ENCODE measurements around the gene CXCL16.
"Not testable (repeated sequence)": the region's sequence is repeated elsewhere in the genome, so short reads cannot be mapped to it uniquely, and the experiment has no call there.

Gene CXCL16

DNA sequence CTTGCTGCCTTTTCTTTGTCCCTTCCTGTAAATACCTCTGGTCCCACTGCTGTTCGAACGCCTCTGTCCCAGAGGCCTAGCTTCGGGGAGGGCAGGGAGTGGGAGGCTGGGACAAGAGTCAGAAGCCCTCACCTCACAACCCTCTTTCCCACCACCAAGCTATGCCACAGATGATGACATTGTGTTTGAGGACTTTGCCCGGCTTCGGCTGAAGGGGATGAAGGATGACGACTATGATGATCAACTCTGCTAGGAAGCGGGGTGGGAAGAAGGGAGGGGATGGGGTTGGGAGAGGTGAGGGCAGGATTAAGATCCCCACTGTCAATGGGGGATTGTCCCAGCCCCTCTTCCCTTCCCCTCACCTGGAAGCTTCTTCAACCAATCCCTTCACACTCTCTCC lies 18.9 kb downstream of the CXCL16 start:
- no peak for DNase-seq

DNA sequence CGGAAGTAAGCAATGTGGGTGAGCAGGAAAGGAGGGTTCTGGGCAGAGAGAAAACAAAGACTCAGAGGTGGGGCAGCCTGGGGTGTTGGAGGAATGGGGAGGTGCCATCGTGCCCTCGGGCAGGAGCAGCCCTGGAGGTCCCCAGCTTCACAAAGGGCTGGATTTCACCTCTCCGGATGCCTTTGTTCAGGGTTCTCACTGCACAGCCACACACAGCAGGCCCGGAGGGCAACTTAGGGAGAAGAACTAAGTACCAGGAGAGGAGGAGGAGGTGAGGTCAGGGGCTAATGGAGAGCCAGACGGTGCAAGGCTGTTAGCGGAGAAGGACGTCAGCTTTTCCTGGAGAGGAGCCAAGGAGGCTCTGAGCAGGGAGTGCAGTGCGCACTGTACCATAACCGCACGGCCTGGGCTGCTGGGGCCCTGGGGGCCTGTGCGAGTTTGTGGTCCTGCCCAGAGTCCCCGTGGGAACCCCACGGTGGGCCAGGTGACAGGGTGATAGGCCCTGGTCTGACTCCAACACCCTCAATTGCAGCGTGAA lies 20.0 kb downstream of the CXCL16 start:
- no peak for DNase-seq

DNA sequence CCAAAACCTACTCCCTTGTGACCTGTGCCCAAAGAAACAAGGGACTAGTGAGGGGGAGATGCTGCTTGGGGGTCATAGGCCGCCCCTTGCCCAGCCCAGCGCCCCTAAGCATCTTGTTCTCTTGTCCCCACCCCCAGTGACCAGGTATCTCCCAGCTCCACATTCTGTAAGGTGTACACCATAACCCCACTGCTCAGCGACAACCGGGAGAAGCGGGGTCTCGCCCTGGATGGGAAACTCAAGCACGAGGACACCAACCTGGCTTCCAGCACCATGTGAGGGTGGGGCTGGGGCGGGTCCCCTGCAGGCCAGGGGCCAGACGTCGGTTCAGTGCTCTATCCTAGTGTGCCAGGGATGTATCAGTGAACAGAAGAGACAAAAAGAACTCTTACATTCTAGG lies 20.6 kb downstream of the CXCL16 start:
- DNase-seq, result no peak

DNA sequence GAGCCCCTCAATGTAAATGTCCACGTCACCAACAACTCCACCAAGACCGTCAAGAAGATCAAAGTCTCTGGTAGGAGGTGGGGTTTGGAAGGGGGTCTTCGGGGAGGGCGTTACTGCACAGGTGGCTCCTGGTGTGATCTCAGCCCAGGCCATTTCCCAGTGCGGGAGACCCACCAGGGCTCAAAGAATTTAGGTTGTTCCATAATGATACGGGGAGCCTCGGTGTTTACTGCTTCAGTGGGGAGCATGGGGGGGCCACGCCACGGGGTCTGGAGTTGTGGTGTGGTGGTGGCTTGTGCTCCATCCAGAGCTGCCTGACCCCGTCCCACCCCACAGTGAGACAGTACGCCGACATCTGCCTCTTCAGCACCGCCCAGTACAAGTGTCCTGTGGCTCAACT lies 21.5 kb downstream of the CXCL16 start:
- DNase-seq, result no peak

DNA sequence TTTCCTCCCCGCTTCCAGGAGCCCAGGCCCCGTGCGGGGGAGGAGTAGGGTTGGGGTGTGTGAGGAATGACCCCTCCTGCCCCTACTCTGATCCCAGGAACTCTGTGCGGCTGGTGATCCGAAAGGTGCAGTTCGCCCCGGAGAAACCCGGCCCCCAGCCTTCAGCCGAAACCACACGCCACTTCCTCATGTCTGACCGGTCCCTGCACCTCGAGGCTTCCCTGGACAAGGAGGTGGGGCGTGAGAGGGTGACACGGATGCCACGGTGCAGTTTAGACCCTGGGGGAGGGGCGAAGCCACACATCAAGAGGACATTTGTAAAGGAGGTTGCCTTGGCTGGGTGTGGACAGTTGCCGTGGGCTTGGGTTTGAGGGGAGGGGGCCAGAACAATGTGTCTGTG lies 21.9 kb downstream of the CXCL16 start:
- DNase-seq, result no peak

DNA sequence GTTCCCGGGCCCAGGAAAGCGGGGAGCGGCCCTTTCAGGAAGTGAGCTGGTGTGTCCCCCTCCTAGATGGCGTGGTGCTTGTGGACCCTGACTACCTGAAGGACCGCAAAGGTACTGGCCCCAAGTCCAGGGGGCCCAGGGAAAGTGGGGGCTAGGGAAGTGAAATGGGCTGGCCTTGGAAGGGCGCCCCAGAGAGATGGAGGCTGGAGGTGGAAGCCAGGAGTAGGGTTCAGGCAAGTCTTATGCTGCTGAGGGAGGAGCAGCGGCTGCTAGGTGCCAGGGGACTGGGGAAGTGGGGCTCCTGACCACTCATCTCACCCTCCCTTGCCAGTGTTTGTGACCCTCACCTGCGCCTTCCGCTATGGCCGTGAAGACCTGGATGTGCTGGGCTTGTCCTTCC lies 23.6 kb downstream of the CXCL16 start:
- DNase-seq, result no peak

DNA sequence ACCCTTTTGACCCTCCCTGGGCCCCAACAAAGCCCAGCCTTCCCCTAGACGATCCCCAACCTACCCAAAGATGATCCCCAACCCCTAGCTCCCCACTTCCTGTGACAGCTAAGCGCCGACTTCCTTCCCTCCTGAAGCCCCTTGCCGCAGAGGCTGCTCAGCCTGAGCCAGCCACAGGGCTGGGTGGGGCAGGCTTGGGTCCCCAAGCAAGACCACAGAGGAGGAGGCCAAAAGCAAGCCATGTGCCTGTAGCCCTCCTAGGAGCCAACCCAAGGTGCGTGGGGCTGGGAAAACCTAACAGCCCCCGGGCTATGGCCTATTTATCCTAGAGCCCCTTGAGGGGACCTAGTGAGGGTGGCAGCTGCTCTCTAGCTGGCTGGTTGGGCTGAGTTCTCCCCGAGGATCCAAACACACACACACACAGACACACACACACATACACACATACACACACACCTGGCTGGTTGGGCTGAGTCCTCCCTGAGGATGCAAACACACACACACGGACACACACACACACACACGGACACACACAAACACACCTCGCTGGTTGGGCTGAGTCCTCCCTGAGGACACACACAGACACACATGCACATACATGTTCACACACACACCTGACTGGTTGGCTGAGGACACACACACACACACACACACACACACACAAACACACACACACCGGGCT lies 24.5 kb downstream of the CXCL16 start:
- DNase-seq, result no peak

DNA sequence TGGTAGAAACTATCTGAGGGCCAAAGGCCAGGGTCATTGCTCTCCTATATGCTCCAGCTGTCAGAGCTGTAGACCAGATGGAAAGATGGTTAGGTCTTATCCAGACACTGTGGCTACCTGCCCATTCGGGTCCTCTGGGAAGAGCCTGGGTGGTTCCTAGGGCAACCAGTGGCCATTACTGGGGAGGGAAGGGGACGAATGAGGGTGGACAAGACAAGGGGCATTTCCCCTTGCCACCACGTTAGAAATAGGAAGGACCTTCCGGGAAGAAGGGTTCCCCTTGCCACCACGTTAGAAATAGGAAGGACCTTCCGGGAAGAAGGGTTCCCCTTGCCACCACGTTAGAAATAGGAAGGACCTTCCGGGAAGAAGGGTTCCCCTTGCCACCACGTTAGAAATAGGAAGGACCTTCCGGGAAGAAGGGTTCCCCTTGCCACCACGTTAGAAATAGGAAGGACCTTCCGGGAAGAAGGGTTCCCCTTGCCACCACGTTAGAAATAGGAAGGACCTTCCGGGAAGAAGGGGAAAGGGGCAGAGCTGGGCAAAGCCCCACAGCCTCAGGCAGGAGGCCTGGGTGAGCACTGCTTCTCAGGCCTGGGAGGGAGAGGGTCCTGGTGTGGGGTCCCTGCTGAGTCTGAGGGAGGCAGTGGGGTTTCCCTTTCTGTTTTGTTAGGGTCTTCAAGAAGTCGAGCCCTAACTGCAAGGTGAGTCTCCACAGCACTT lies 25.2 kb downstream of the CXCL16 start:
- DNase-seq, result not testable (repeated sequence)

DNA sequence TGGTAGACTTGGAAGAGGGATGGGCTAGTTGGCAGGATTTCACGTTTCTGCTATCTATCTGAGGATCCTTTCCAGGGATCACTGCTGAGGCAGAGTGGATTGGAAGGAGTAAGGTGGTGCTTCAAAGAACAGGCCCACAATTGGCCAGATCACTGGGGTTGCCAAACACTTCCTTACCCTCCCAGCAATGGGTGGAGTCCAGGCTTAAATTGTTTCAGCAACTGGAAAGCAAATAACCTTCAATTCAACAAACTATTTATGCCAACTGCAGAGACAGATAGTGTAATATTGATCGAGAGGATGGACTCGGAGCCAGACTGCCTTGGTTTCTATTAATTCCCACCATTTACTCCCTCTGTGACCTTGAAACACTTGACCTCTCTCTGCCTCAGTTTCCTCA lies 27.2 kb downstream of the CXCL16 start:
- no peak for DNase-seq

DNA sequence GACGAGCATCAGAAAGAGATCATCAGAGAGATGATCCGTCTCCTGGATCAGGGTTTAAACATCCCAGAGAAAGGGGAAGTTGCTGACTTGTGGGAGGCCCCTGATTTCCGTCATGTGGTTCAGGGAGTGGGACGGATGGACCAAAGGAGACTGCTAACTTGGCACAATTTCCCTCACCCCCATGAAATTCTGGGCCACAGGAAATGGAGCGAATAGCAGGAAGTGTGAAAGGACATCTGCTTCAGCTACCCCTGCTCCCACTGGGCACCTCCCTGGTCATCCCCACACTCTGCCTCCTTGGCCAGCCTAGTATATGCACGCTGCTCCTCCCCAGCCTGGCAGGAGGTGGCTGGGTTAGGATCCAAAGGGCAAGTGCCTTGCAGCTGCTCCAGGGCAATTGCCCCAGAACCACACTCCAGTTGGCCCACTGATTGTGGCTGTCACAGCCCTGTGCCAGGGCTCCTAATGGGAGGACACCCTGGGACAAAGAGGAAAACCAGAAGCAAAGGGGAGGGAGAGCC lies 28.0 kb downstream of the CXCL16 start:
- DNase-seq, result no peak

DNA sequence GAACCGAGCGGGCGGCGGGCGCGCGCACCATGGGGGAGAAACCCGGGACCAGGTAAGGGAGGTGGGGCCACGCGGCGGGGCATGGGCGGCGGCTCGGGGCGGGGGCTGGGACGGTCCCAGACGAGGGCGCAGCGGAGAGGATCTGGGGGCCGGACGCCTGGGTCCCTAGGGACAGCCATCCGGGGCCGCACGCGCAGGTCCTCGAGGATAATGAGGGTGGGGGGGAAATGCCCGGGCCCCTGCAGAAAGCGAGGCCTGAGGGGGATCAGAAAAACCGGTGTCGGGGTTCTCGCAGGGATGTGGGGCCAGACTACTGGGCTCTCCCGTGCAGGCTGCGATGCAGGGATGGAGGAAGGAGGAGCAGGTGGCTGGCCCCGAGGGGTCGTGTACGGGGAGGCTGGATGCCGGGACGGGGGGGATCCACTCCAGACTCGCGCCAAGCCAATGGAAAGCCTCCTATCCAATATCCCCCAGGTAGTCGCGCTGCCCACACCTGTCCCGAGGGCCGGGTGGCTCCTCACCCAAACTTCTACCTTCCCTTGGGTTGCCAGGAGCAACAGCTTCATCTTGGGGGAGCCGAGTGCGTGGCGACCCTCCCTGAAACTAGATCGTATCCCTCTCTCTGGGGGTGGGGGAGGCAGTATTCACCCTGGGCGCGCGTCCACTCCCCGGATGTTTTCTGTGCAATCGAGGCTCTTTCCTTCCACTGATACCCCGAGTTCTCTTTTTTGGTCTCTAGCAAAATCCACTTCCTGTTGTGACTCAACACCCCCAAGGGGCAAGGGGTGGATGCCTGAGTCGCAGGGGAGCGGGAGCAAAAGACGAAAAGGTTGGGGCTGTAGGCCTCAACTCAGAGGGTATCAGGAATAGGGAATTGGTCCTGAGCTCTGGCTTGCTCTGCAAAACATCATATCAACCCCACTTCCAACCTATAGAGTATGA lies 28.8 kb downstream of the CXCL16 start:
- no peak for DNase-seq

DNA sequence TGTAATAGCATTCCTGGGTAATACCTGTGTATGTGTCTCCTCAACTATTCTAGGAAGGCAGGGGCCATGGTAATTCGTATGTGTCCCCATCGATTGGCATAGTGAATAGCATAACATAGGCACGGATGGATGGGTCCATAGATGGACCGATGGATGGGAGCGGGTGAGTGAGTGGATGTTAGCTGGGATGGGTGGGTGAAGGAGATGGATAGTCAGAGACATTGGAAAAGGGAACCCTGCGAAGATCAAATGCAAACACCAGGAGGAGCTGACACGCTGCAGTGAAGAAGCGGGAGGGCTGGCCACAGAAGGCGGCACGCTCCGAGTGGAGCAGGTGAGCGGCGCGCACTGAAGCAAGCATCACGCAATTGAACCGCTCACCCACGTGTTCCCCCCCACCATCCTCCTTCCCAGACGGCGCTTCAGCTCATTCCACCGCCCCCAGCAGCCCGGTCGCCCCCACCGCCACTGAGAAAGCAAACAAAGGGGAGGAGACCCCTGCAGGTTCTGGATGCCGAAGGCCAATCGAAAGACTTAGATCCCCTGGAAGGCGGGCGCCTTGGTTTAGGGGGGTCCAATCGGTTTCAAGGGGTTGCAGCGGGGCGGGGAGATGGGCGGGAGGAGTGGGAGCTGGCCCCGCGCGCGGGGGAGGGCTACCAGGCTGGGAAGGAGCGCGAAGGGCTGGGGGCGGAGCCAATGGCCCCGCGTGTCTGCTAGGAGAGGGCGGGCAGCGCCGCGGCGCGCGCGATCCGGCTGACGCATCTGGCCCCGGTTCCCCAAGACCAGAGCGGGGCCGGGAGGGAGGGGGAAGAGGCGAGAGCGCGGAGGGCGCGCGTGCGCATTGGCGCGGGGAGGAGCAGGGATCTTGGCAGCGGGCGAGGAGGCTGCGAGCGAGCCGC lies 29.7 kb downstream of the CXCL16 start, which contains the start of gene ARRB2:
Gene ARRB2 (plus strand): TSS at position 839 of the 899 bp plus-strand sequence. CDS start 90 bp downstream, outside the sequence.
- DNase-seq, result peak; percentile 99

DNA sequence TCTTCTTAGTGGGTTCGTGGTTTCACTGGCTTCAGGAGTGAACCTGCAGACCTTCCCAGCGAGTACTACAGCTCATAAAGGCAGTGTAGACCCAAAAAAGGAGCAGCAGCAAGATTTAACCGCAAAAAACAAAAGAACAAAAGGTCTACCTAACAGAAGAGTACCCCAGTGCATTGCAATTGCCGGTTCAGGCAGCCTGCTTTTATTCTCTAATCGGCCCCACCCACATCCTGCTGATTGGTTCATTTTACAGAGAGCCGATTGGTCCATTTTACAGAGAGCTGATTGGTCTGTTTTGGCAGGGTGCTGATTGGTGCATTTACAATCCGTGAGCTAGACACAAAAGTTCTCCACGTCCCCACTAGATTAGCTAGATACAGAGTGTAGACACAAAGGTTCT lies 31.3 kb downstream of the CXCL16 start:
- no peak for DNase-seq

DNA sequence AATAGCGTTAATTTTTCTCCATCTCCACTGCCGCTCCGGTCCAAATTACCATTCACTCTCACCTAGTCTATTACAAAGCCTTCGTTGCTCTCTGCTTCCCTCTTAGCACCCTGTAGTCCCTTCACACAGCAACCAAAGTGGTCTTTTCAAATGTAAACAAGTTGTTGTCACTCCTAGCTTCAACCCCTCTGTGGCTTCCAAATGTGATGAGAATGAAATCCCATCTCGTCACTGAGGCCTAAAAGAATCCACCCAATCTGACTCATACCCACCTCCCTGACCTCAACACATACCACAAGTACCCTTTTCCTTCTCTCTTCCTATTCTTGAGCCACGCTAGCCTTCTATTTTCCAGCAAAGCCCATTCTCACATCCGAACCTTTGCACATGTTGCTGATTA lies 33.6 kb downstream of the CXCL16 start:
- peak; percentile 18 for DNase-seq

DNA sequence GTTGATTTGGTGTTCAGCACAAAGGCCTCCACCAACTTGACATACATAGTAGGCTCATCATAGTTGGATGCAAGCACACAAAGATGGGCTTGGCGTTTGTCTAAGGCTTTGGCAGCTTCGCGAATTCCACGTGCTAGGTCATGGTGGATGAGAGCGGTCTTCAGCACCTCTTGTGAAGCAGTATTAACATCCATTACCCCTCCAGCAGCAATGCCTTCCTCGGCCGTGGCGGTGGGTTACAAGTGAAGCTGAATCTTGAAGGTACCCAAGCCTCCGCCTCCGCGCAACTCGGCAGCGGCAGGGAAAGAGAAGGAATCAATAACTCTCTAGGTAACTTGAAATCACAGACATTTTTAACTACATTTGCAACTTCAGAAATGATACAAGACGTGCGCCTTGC lies 34.7 kb downstream of the CXCL16 start:
- no peak for DNase-seq

DNA sequence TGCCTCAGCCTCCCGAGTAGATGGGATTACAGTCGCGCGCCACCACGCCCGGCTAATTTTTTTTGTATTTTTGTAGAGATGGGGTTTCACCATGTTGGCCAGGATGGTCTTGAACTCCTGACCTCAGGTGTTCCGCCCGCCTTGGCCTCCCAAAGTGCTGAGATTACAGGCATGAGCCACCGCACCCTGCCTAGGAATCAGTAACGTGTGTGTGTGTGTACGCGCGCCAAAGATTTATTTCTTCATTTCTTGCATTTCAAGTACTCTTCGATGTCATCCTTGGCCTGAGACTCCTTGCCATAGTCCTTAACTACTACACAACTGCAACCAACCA lies 35.2 kb downstream of the CXCL16 start:
- DNase-seq, result not testable (repeated sequence)

DNA sequence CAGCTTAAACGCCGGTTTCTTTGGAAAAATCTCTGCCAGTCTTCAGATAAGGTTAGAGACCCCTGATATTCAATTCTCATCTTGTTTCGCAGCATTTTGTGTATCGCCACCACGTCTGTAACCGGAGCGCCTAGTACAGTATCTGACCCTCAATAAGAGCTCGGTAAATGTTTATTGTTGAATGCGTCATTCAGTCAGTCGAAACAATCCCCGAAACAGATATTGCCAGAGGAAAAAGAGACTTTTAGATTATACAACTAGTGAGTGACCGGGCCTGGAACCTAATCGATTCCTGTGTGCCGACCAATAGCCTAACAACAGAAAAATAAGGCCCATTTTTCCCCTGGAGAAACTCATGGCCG lies 36.4 kb downstream of the CXCL16 start:
- no peak for DNase-seq

DNA sequence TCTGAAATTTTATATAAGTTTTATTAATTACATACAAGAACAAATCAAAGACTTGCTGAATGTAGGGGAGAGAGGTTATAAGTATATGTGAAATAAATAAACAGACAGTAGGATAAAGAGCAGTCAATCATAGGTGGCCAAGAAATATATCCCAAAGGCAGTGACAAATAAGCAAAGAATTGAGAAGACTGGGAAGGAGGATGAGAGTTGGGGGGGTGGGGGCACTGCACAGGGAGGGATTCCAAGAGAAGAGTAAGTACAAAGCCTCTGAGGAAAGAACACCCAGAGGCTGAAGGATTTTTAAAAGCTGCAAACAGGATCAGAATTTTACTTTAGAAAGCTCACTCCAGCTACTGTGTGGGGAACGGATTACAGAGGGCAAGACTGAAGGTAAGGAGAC lies 38.6 kb downstream of the CXCL16 start:
- no peak for DNase-seq

DNA sequence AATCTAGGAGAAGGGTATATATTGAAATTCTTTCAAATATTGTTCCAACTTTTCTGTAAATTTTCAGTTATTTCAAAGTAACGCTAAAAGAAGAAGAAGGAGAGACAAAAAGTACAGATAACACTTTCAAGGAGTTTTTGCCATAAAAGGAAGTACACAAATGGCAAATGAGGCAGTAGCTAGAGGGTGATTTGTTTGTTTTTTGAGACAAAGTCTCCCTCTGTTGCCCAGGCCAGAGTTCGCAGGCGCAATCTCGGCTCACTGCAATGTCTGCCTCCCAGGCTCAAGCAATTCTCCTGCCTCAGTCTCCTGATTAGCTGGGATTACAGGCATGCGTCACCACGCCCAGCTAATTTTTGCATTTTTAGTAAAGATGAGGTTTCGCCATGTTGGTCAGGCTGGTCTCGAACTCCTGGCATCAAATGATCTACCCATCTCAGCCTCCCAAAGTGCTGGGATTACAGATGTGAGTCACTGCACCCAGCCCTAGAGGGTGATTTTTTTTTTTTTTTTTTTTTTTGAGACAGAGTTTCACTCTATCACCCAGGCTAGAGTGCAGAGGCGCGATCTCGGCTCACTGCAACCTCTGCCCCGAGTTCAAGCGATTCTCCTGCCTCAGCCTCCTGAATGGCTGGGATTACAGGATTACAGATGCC lies 40.2 kb downstream of the CXCL16 start:
- not testable (repeated sequence) for DNase-seq

DNA sequence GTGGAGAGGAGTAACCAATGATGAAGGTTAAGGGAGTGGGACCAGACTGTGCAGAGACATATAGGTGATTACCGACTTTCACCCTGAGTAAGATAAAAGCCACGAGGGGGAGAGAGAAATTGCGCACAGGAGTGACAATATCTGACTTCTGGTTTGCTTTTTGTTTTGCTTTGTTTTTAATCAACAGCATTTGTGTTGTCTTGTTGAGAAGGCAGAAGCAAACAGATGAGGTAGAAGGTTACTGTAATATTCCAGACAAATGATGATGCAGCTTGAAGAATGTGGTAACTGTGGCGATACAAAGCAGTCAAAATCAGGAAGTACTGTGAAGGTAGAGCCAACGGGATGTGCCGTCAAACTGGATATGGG lies 43.3 kb downstream of the CXCL16 start:
- no peak for DNase-seq

DNA sequence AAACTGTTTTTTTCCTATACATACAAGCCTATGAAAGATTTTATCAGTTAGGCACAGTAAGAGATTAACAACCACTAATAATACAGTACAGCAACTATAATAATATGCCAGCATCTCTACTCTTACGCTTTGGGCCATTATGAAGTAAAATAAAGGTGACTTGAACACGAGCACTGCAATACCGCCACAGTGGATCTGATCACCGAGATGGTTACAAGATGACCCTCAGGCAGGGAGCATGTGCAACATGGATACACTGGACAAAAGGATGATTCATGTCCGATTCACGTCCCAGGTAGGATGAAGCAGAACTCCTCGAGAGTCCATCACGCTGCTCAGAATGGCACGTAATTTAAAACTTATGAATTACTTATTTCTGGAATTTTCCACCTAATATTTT lies 46.3 kb downstream of the CXCL16 start:
- DNase-seq, result no peak
